GM21390 (cell line): ENCODE measurements around the gene MOSMO.

Experiments used
- ATAC-seq: cut with Tn5 transposase; IDR thresholded peaks from one replicate; pipeline ENCODE4 v1.9.1; 2021; ENCODE audit not compliant: unreplicated experiment

Gene MOSMO

DNA sequence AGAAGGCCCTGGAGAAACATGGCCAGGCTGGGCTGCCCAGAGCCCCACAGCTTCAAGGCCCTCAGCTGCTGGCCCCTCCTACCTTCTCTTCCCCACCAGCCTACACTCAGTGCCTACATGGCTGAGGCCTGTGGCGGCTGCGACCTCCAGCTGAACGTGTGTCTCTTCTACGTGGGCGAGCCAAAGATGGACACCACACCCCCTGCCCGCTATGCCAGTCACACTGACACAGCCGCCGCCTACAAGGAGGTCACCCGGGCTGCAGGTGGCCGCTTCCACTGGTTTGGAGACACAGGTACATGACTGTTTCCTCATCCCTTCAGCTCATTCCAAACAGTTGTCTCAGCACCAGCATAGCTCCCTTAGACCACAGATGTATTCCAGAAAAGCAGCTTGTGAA is 124.9 kb downstream of the MOSMO start:
- ATAC-seq: no peak
